GM12873 (cell line): ENCODE data around the gene BTF3L4.

Experiments
- TF ChIP-seq, protein P1 (sequence below): IDR thresholded peaks from 2 replicates; pipeline ENCODE4 v1.5.1; 2012; ENCODE audit warnings: low read depth, mild to moderate bottlenecking, moderate library complexity, low read length, control low read depth; ENCODE audit not compliant: insufficient read depth; ENCODE audit errors: missing control alignments

BTF3L4 gene

DNA sequence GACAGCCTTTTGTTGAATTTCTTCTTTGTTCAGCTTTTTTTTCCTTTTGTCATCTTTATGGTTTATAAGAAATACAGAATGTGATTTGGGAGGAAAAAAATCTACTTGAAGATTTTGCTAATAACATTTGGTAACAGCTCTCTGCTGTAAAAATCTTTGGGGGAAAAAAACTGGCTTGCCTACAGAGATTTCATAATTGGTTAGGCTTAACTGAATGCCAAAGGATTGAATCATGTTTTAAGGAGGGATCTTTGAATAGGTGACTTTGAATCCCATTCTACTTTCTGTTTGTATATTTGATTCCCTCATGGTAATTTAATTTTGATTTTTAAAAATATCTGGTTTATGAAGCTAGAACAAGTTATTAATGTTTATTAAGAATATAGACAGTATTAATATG, 3.2 kb downstream of the BTF3L4 start:
- TF ChIP-seq, protein P1, sequence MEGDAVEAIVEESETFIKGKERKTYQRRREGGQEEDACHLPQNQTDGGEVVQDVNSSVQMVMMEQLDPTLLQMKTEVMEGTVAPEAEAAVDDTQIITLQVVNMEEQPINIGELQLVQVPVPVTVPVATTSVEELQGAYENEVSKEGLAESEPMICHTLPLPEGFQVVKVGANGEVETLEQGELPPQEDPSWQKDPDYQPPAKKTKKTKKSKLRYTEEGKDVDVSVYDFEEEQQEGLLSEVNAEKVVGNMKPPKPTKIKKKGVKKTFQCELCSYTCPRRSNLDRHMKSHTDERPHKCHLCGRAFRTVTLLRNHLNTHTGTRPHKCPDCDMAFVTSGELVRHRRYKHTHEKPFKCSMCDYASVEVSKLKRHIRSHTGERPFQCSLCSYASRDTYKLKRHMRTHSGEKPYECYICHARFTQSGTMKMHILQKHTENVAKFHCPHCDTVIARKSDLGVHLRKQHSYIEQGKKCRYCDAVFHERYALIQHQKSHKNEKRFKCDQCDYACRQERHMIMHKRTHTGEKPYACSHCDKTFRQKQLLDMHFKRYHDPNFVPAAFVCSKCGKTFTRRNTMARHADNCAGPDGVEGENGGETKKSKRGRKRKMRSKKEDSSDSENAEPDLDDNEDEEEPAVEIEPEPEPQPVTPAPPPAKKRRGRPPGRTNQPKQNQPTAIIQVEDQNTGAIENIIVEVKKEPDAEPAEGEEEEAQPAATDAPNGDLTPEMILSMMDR, result no peak

DNA sequence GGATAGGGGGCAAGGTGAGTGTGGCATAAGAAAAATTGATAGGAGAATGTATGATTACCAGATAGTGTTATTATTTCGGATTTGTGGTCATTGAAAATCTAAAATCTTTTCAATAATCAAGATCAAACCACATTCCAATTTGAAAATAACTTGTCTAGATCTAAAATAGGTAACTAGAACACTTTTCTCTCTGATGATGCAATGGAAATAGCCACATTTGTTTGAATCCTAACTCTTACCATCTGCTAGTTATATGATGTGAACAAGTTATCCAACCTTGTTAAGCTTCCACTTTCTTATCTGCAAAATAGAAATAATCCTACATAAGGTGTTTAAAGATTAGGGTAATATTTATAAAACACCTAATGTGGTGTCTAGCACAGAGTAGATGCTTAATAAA, 3.8 kb downstream of the BTF3L4 start:
- TF ChIP-seq, protein P1, result no peak

DNA sequence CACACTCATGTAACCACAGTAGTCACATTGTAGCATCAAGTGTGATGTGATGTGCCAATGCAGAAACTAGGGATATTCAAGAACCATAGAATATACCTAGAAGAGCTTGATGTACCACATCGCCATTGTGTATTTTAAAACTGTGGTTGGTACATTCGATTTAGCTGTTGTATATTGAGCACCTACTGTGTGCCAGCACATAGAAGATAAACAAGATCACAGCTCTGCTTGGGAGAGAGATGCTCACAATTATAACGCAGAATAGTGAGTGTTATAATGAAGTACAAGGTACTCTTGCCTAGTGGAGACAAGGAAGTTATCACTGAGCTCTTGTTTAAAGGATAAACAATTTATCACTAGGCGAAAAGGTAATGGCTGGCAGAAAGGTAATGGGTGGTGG, 4.7 kb downstream of the BTF3L4 start:
- TF ChIP-seq, protein P1, result no peak

DNA sequence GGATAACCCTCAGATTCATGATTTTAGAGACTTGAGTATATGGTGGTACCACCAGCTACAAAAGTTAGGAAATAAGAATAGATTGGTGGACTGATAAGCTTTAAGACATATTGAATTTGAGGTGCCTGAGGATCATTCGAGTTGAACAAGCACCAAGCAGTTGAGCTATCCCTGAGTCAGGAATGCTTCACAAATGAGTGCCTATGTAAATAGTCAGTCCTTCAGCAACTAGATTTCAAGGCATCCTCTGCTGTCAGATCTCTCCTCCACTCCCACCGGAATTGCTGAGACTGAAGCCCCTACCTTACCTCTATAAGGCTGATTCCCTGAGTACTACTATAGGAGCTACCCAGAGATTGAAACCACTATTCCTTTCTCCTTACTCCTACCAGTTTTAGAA, 7.1 kb downstream of the BTF3L4 start:
- TF ChIP-seq, protein P1, result no peak

DNA sequence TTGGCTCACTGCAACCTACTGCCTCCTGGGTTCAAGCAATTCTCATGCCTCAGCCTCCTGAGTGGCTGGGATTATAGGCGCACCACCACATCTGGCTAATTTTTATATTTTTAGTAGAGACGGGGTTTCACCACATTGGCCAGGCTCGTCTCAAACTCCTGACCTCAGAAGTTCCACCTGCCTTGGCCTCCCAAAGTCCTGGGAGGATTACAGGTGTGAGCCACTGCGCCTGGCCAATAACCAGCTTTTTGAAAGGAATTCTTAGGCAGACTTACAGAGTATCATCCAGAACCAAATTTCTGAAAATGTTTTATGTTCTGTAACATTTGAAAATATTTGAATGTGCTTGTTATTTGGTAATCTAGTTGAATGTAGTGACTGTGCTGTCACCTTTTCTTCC, 14.6 kb downstream of the BTF3L4 start:
- TF ChIP-seq, protein P1, result no peak

DNA sequence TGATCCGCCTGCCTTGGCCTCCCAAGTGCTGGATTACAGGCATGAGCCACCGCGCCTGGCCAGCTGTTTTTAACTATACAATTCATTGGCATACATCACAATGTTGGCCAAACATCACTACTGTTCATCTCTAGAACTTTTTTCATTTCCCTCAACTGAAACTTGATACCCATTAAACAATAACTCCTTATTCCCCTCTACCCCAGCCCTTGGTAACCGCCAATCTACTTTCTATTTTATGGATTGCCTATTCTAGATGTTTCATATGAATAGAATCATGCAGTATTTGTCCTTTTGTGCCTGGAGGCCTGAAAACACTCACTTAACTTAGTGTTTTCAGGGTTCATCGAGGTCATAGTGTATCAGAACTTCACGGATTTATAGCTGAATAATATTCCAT, 16.2 kb downstream of the BTF3L4 start:
- TF ChIP-seq, protein P1, result no peak

DNA sequence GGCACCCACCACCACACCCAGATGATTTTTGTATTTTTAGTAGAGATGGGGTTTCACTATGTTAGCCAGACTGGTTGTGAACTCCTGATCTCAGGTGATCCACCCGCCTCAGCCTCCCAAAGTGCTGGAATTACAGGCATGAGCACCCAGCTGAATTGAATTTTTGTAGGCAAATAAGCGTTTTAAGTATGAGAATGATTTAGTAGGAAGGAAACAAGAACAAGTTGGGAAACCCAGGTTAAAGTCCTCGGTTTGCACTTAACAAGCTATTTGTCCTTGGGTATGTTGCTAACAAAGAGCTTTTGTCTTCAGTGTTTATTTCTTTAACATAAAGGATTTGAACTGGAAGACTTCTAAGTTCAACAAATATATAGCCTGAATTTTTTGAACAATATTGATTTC, 23.9 kb downstream of the BTF3L4 start:
- TF ChIP-seq, protein P1, result no peak
